HUES6 (cell line): ENCODE measurements around the gene SLC2A9.

Source experiments
- H3K27ac ChIP-seq: 2 replicates; pipeline ENCODE4 v1.7.0; 2013; ENCODE audit warnings: low read depth, mild to moderate bottlenecking, low read length, inconsistent platforms
- H3K27me3 ChIP-seq: 2 replicates; pipeline ENCODE4 v1.6.1; 2013; ENCODE audit warnings: low read length; ENCODE audit not compliant: control insufficient read depth, insufficient read depth
- H3K36me3 ChIP-seq: 2 replicates; pipeline ENCODE4 v1.6.1; 2013; ENCODE audit warnings: low read length; ENCODE audit not compliant: control insufficient read depth, insufficient read depth
- H3K4me1 ChIP-seq: 2 replicates; pipeline ENCODE4 v1.6.1; 2013; ENCODE audit warnings: low read length; ENCODE audit not compliant: control insufficient read depth, insufficient read depth
- H3K4me3 ChIP-seq: 2 replicates; pipeline ENCODE4 v1.5.1; 2013; ENCODE audit warnings: low read depth, low read length
- H3K9ac ChIP-seq: one replicate; pipeline ENCODE4 v1.6.1; 2013; ENCODE audit warnings: mild to moderate bottlenecking, low read length
- H3K9me3 ChIP-seq: 2 replicates; pipeline ENCODE4 v1.6.1; 2013; ENCODE audit warnings: low read depth, low read length; ENCODE audit not compliant: control insufficient read depth, insufficient read depth

The SLC2A9 gene

DNA sequence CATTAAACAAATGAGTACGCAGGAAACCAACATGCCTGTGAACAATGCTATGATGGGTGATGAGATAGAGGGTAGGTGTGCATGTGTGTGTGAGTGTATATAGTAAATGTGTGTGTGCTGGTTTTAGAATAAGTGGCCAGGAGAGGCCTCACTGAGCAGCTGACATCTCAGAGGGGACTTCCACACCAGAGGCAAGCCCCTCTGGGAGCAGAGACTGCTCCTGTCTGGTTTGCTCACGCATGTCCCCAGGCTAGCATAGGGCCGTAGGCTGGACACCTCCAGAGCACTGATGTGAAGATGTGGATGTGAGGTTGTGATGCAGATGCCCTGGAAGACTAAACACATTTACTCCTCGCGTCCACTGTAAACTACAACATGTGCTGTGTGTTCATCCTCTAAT lies 135.3 kb downstream of the SLC2A9 start:
- peaks cover 13% of the 10 kb centered on the region for H3K4me1 ChIP-seq
- H3K4me3 ChIP-seq, result no peak overlapping the region
- peaks cover 3% of the 10 kb centered on the region; the same call in 1 of the 2 replicates for H3K9me3 ChIP-seq
- H3K27ac ChIP-seq, result no peak overlapping the region
- no peaks in the 10 kb centered on the region for H3K36me3 ChIP-seq
- H3K9ac ChIP-seq, result no peak overlapping the region
- H3K27me3 ChIP-seq, result peaks cover 8% of the 10 kb centered on the region

DNA sequence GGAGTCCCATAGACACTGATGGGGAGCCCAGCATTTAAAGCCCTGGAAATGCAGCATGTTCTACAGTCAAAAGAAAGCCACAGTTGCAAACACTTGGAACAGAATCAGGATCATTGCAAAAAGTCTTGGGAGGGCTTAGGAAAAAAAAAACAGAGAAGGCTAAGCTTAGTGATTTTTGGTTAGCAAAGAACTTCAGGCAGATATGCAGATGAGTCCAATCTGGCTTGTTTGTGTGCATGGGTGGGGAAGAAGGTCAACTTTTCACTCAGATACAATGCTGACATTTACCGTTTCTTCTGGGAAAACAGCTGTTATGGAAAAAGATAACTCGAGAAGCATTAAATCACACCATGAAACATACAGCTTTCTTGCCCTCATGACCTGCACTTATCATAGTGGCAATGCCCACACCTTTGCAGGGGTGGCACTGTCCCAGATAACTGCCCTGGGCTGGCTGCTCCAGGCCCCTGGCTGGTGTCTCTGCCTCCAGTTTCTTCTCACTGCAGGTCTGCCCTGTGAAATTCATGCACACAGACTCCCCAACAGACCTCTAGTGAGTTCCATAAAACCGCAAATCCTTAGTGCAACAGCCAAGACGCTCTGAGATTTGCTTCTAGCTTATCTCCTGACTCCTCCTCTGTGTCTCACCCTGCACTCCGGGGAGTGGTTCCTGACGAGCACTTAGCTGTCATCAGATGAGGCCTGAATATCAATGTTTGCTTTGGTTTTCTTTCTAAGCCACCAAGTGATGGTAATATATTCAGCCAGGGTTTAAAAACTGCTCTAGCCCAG lies 140.7 kb downstream of the SLC2A9 start:
- Histone ChIP-seq H3K9me3 (peaks cover 3% of the 10 kb centered on the region; the same call in 1 of the 2 replicates), H3K27ac (no peak overlapping the region), H3K27me3 (no peaks in the 10 kb centered on the region), H3K4me1 (peaks cover 16% of the 10 kb centered on the region), H3K4me3 (no peak overlapping the region), H3K9ac (no peak overlapping the region), H3K36me3 (no peaks in the 10 kb centered on the region)

DNA sequence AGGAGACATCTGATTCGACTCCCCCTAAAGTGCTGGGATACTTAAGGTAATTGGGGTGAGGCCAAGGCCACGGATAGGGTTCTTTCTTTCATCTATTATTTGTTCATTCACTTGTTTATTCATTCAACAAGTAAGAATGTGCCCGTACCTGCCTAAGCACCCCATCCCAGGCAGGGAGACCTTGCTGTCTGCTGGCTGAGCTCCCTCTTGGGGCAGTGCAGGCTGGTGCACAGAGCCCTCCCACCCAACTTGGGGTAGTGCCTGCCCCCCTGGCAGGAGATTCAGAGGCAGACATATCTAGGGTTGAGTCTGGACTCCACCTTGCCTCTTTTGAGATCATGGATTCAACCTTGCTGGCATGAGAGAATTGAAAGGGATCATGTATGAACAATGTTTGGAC lies 144.2 kb downstream of the SLC2A9 start:
- no peak overlapping the region for H3K4me3 ChIP-seq

DNA sequence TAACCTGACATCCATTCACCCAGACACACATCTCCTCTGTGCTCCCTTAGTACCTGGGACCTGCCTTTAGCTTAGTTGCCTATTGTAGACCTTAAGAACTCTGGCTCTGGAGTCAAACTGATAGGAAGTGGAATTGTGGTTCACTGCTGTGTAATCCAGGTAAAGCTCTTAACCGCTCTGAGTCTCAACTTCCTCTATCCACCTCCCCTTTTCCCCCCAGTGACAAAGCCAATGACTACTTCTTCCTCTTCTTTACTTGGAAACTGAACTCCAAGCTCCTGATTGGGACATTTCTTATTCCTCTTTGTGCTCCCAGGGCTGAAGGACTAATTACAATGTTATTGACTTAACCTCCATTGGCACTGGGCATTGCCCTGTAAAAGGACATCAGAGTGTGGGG lies 145.8 kb downstream of the SLC2A9 start:
- Histone ChIP-seq H3K27me3 (no peaks in the 10 kb centered on the region), H3K27ac (no peak overlapping the region), H3K4me1 (no peaks in the 10 kb centered on the region), H3K9ac (no peak overlapping the region), H3K4me3 (no peak overlapping the region), H3K36me3 (no peaks in the 10 kb centered on the region), H3K9me3 (0 out of 2 replicates have a peak, but pooled peaks cover 3% of the 10 kb centered on the region)

More for the DNA sequence above, 144.2 kb downstream of the SLC2A9 start:
- Histone ChIP-seq H3K9ac (no peak overlapping the region), H3K4me1 (peaks cover 8% of the 10 kb centered on the region), H3K9me3 (0 out of 2 replicates have a peak, but pooled peaks cover 3% of the 10 kb centered on the region), H3K36me3 (no peaks in the 10 kb centered on the region), H3K27ac (no peak overlapping the region), H3K27me3 (no peaks in the 10 kb centered on the region)

DNA sequence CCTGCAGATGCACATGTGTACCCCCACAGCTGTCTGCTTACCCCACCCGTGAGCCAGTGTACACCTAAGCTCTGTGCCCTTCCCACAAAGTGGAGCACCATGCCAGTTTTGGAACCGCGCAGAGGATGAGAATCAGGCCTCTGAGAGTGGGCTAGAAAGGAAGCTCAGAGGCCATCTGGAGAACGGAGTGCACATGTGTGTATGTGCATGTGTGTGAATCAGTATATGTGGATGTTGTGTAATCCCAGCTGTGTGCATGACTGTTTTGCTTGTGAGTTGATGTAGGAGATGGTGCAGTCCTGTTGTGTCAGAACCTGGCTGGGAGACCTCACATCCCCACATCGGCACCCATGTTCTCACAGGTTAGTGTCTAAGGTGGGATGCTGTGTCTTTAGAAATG lies 146.9 kb downstream of the SLC2A9 start:
- no peaks in the 10 kb centered on the region for H3K4me1 ChIP-seq
- no peaks in the 10 kb centered on the region for H3K27me3 ChIP-seq
- peaks cover 10% of the 10 kb centered on the region; the same call in 1 of the 2 replicates for H3K9me3 ChIP-seq
- no peaks in the 10 kb centered on the region for H3K36me3 ChIP-seq
- H3K9ac ChIP-seq, result no peak overlapping the region
- H3K4me3 ChIP-seq, result no peak overlapping the region
- no peak overlapping the region for H3K27ac ChIP-seq

DNA sequence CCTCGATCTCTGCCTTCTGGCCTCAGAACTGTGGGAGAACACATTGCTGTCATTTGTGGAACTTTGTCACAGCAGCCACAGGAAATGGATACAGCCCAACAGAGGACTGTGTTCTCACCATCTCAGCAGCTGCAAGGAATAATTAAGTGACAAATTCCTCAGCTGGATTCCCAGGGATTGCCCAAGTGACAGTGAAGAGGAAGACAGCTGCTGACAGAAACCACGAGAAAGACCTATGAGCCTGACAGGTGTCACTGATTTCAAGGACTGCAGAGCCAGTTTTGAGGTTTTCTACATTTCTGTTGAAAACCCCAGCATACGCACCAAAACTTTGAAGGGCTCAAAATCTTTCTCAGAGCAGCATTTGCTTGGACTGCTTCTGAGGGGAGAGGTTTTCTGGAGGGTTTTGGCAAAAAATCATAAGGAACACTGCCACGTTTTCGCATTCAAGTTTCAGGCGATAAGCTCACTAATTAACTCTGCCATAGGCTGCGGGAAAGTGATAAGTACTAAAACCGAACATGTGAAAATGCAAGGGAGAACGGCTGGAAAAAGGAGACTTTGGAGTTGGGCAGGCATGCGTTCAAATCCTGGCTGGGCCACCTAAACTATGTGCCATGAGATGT lies 151.0 kb downstream of the SLC2A9 start:
- Histone ChIP-seq H3K4me1 (no peaks in the 10 kb centered on the region), H3K27ac (no peak overlapping the region), H3K9me3 (peaks cover 10% of the 10 kb centered on the region; the same call in 1 of the 2 replicates), H3K9ac (no peak overlapping the region), H3K4me3 (no peak overlapping the region), H3K36me3 (no peaks in the 10 kb centered on the region), H3K27me3 (no peaks in the 10 kb centered on the region)

DNA sequence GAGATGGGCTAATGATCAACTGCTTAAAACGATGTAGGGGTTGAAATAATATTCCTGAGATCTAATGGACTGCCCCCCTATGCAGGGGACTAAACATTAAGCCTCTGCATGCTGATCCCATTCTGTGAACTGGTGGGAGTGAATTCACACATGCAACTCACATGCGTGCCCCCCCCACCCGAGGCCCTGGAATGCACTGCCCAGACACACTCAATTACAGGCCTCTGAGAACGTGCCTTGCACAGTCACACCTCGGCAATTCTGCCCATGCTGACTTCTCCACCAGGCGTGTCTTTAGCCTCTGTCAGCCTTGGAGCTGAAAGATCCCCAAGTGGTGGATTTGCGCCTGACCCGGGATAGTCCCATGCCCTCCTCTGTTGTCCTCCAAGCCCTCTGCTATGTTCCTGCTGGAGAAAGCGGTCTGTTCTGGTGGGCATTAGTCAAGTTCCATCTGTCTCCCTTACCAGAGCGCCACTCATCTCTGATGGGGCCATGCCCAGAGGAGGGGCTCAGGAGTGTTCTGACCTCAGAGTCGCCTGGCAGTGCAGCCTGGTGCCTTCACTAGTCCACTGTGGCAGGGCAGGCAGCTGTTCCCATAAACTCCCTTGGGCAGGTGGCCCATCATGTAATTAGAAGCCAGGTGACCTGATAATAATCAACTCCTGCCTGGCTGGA lies 153.4 kb downstream of the SLC2A9 start:
- no peaks in the 10 kb centered on the region for H3K4me1 ChIP-seq
- peaks cover 7% of the 10 kb centered on the region; the same call in 1 of the 2 replicates for H3K9me3 ChIP-seq
- H3K36me3 ChIP-seq, result no peaks in the 10 kb centered on the region
- H3K27ac ChIP-seq, result no peak overlapping the region
- H3K9ac ChIP-seq, result no peak overlapping the region
- H3K27me3 ChIP-seq, result no peaks in the 10 kb centered on the region
- no peak overlapping the region for H3K4me3 ChIP-seq

DNA sequence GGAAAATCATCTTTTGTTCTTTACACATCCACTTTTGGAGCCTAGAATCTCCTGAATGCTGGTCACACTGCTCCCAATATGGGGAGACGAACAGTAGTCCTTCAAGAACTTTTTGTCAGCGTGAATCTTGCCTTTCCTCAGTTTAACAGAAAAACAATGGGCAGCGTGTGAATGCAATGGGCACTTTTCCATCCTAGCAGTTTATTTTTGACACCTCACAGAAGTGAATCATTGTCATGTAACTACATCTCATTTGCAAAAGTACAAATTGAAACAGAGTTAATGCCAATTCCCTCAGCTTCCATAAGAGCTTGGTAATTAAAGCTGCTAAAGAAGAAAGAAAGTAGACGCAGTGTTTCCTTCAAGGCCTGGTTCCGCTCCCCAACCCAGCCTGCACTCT lies 154.4 kb downstream of the SLC2A9 start:
- no peaks in the 10 kb centered on the region for H3K4me1 ChIP-seq
- no peak overlapping the region for H3K4me3 ChIP-seq
- no peak overlapping the region for H3K27ac ChIP-seq
- no peaks in the 10 kb centered on the region for H3K27me3 ChIP-seq
- no peaks in the 10 kb centered on the region for H3K36me3 ChIP-seq
- H3K9ac ChIP-seq, result no peak overlapping the region
- H3K9me3 ChIP-seq, result peaks cover 7% of the 10 kb centered on the region; the same call in 1 of the 2 replicates

DNA sequence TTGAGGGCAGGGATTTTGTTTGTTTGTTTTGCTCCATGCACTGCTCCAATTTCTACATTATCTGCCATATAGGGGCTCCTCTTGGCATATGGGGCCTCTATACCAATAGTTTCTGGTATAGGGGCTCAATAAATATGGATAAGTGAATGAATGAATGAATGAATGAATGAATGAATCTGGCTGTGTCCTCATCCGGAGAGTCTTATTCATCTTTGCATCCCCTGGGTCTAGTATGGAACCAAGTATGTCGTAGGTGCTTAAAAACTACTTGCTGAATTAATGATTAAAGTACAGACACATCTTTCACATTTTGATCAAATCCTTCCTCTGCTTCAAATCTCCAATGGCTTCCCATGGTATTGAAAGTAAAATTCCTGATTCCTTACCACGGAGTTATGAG lies 159.7 kb downstream of the SLC2A9 start:
- Histone ChIP-seq H3K4me1 (no peaks in the 10 kb centered on the region), H3K27ac (no peak overlapping the region), H3K9me3 (0 out of 2 replicates have a peak, but pooled peaks cover 3% of the 10 kb centered on the region), H3K9ac (no peak overlapping the region), H3K36me3 (no peaks in the 10 kb centered on the region), H3K27me3 (peaks cover 7% of the 10 kb centered on the region; the same call in 1 of the 2 replicates), H3K4me3 (no peak overlapping the region)

DNA sequence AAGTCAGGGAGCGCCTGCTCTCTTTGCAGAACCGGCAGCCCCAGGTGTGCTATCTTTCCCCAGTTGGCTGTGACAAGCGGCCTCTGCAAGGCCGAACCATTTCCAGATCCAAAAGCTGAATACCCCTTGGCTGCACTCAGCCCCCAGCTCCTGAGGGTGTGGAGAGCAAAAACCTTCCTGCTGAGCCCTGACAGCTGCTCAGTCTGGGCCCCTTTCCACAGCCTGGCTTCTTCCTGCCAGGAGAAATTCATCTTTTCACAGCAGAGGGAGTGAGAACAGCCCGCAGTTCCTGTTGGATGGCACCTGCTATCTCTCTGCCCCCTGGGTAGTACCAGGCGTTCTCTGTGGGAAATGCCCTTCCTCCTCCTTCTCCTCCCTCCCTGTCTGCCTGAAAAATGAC lies 161.5 kb downstream of the SLC2A9 start:
- peaks cover 7% of the 10 kb centered on the region; the same call in 1 of the 2 replicates for H3K27me3 ChIP-seq

DNA sequence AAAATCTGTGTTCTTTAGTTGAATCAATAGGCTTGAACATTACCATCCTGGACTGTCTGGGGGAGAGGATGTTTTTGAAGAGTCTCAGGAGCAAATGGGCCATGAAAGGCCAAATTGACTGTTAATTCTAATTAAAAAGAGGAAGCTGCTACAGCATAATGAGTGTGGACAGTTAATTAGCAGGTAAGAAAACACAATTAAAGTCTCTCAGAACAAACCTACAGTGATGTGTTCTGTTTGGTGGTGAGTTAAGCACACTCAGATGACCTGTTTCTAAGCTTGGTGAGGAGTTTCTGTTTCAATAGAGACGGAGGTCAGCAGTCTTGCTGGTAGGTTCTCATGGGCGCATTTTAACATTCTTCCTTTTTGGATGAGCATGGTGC lies 171.8 kb downstream of the SLC2A9 start:
- Histone ChIP-seq H3K27me3 (no peaks in the 10 kb centered on the region), H3K9me3 (no peaks in the 10 kb centered on the region)

More for the DNA sequence above, 161.5 kb downstream of the SLC2A9 start:
- H3K4me3 ChIP-seq, result no peak overlapping the region
- no peak overlapping the region for H3K9ac ChIP-seq
- no peak overlapping the region for H3K27ac ChIP-seq
- 0 out of 2 replicates have a peak, but pooled peaks cover 8% of the 10 kb centered on the region for H3K9me3 ChIP-seq
- no peaks in the 10 kb centered on the region for H3K36me3 ChIP-seq
- no peaks in the 10 kb centered on the region for H3K4me1 ChIP-seq

More for the DNA sequence above, 171.8 kb downstream of the SLC2A9 start:
- H3K27ac ChIP-seq, result no peak overlapping the region
- no peaks in the 10 kb centered on the region for H3K4me1 ChIP-seq
- H3K4me3 ChIP-seq, result no peak overlapping the region
- H3K9ac ChIP-seq, result no peak overlapping the region
- no peaks in the 10 kb centered on the region for H3K36me3 ChIP-seq
